Superior temporal gyrus (tissue), 1 donor: ENCODE results near the gene DUSP5.
"Not testable (repeated sequence)": the region's sequence is repeated elsewhere in the genome, so short reads cannot be mapped to it uniquely, and the experiment has no call there.

ENCODE experiments used
- DNase-seq: peaks from one replicate; pipeline ENCODE4 v3.0.0-alpha.2; 2016; ENCODE audit errors: extremely low spot score

Gene DUSP5, protein sequence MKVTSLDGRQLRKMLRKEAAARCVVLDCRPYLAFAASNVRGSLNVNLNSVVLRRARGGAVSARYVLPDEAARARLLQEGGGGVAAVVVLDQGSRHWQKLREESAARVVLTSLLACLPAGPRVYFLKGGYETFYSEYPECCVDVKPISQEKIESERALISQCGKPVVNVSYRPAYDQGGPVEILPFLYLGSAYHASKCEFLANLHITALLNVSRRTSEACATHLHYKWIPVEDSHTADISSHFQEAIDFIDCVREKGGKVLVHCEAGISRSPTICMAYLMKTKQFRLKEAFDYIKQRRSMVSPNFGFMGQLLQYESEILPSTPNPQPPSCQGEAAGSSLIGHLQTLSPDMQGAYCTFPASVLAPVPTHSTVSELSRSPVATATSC

DNA sequence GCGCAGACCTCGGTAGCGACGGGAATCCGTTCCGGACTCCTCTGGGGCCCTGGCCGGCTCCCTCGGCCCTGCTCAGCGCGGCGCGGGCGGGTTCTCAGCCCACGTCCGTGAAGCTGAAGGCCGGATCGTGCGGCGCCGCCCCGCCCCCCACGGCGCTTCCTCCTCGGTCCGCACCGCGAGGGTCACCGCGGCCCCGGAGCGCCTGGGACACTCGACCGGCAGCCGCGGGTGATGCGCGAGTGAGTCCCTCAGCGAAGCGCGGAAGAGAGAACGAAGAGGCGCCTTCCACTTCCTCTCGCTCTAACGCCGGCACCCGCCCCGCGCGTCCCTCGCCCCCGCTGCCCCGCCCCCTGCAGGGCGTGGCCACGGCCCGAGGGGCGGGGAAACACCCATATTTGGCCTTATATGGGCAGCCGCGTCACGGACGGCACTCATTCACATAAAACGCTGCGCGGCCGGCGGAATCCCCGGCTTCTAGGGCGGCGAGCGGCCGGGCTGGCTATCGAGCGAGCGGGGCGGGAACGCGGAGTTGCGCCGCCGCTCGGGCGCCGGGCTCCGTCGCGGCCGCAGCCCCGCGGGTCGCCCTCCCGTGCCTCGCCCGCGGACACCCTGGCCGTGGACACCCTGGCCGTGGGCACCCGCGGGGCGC is at the start of gene DUSP5:
DUSP5 (plus strand) TSS at position 470 of the 649 bp plus-strand sequence. CDS start 215 bp downstream, outside the sequence.
- peak; percentile 94 for DNase-seq

GRCh38 chr10:110448682-110449418 is 48.9 kb upstream of the DUSP5 start:
- no peak for DNase-seq

DNA sequence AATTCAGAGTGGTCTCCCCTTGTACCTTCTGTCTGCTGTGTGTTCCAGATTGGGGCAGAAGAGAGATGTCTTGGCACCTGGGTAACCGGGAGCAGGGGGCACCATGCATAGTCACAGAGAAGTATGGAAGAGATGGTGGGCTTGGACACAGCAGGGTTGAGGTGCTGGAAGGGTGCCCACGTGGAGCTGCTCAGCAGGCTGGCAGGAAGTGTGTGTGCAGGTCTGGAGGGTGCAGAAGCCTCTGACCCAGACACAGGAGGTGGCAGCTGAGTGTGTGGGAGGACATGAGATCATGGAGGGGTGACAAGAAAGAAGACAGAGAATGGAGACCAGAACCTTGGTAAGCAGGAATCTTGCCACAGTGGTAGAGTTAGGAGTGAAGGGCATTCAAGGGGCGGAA is 42.3 kb upstream of the DUSP5 start:
- no peak for DNase-seq

DNA sequence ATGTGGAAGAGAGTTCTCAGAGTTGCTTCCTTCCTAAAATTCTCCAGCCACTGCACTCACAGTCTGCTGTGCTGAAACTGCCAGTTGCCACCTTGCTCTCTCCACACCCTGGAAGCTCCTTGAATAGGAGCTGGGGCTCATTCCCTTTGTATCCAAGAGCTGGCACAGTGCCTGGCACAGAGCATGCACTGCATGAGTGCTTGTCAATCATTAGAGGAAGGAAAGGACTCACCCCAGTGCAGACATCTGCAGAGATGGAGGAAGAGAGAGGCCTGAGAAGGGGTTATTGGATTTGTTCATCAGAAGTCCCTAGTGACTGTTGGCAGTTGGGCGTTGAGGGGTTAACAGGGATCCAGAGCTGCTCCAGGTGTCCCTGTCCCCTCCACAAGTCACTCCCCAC is 41.7 kb upstream of the DUSP5 start:
- no peak for DNase-seq

- no peak for DNase-seq
Measured at GRCh38 chr10:110456523-110457091, 41.1 kb upstream of the DUSP5 start.

- DNase-seq: no peak
Measured at GRCh38 chr10:110457851-110458250, 39.9 kb upstream of the DUSP5 start.

DNA sequence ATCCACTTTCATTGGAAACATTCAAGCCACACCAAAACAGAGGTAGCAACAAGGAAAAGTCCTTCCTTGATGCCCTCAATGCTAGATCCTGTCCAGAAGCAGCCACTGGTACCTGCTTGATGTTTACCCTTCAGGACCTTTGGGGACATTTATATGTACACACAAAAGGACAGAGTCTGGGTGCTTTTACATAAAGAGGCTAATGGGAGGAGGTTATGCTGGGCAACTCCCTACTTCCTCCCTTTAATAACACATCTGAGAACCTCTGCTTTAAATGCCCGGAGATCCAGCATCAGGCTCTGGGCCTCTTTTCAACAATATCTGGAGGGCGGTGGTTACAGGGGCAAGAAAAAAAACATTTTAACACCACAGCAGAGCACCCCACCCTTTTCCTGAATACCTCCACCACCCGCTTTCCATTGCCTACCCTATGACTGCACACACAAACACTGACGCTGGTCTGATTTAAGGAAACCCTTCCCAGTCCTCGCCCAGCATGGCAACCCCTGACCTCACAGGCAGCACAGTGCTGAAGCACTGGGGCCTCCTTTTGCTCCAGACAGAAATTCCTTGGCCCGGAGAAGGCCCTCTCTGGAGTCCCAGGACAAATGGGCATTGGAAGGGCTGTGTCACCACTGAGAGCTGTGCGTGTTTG is 39.3 kb upstream of the DUSP5 start:
- no peak for DNase-seq

- no peak for DNase-seq
Measured at GRCh38 chr10:110459600-110459999, 38.1 kb upstream of the DUSP5 start.

- DNase-seq: no peak
Measured at GRCh38 chr10:110460111-110460809, 37.4 kb upstream of the DUSP5 start.

DNA sequence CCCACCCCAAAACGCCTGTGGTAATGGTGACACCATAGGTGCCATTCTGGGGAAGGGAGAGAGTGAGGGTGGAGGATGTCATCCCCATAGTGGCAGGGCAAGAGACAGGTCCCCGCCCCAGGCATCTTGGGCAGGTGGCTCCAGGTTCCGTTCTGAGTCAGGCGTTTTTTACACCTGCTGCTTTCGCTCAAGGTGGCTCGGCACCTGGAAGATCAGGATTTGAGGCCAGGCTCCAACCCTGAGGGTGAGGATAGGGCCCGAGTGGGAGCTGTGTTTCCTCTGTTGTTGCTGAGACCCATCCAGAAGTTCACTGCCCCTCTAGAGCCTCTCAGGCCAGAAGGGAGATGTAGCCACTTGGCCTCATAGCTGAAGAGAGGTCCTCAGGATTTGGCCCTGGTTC is 36.6 kb upstream of the DUSP5 start:
- no peak for DNase-seq

DNA sequence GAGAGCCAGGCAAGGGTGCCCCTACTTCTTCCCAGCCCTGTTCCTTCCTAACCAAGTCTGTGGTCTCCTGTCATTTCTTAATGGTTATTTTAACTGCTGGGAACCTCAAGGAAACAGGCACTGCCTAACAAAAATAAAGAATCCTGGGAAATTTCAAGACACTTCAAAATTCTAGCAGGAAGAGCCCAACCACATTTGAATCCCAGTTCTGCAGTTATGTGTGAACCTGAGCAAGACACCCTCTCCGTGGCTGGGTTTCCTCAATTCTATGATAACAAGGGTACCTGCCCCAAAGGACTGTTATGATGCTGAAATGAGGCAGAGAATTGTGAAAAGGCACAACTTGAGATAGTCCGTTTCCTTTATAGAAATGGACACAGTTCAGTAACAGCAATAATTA is 36.2 kb upstream of the DUSP5 start:
- no peak for DNase-seq

DNA sequence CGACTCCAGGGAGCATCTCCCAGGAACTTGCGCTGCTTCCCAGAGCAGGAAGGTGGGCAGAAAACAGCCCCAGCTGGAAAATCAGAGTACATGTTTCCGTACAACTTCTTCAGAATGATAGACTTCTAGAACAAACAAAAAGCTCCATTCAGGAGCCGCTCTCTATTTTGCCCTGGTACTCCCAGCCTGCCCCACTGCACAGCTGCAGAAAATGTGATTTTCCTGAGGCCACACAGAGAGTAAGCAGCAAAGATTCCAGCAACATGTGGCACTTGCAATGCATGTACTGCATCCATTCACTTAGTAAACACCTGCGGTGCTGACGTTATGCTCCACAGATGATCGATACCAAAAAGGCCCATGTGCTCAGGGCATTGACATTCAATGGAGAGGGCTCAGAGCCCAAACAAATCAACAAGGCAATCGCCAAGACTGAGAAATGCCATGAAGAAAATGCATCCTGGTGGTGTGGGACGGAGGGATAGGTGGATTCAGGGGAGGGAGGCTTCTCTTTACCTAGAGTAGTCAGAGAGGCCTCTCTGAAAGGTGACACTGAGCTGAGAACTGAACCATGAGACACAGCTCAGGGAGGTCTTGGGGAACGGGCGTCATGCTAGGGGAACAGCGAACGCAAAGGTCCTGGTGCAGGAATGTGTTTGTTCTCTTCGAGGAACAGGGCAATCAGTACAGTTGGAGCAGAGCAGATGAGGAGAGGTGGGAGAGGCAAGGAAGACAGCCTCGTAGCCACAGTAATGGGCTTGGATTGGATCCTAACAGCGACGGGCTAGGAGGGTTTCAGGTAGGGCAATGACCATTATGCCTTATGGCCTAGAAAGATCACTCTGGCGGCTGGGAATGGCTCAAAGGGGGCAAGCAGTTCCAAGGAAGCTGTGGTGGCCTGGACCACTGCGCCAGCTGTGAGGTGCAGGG is 35.3 kb upstream of the DUSP5 start:
- DNase-seq: no peak

DNA sequence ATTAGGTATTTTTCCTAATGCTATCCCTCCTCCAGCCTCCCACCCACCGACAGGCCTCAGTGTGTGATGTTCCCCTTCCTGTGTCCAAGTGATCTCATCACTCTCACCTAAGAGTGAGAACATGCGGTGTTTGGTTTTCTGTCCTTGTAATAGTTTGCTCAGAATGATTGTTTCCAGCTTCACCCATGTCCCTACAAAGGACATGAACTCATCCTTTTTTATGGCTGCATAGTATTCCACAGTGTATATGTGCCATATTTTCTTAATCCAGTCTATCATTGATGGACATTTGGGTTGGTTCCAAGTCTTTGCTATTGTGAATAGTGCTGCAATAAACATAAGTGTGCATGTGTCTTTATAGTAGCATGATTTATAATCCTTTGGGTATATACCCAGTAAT is 29.4 kb upstream of the DUSP5 start:
- DNase-seq: not testable (repeated sequence)

DNA sequence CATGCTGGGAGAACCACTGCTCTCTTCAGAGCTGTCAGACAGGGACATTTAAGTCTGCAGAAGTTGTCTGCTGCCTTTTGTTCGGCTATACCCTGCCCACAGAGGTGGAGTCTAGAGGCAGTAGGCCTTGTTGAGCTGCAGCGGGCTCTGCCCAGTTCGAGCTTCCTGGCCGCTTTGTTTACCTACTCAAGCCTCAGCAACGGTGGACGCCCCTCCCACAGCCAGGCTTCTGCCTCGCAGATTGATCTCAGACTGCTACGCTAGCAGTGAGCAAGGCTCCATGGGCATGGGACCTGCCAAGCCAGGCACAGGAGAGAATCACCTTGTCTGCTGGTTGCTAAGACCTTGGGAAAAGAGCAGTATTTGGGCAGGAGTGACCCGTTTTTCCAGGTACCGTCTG is 27.2 kb upstream of the DUSP5 start:
- not testable (repeated sequence) for DNase-seq

DNA sequence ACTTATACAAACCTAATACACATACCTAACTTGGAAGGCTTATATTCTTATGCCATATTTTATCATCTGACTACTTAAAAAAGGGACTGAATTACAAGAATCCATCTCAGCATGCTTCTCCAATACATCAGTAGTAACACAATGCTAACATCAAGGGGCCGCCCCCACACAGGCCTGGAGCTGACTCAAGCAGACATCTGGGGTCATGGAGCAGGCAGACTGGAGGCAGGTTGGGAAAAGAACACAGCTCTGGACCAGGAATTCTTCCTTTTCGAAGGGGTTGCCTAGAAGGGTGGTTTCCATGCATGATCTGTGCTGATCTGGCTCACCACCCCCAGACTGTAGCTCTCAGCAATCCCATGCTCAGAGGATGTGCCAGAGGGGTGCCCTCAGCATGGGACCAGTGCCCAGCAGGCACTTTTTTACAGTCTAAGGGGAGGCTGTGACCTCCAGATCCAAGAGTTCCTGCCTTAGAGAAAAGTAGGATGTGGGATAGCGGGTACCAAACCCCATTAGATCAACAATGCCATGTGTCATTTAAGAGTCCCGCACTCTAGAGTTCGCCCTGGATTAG is 26.1 kb upstream of the DUSP5 start:
- no peak for DNase-seq

DNA sequence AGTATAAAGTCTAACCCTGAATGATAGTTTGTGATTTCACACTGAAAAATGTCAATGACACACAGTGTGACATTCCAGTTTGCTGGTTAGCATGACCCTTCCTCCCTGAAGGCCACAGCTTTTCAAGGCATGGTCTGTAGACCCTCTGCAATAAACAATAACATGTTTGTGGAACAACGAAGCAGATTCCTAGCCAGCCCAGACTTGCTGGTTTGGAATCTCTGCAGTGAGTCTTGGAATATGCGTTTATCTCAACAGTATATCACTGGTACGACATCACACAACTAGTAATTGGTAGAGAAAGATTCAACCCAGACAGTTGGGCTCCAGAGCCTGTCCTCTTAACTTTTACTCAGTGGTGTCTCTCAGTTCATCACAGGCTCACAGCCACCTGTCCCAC is 23.7 kb upstream of the DUSP5 start:
- no peak for DNase-seq

- DNase-seq: no peak
Measured at GRCh38 chr10:110474826-110475225, 22.9 kb upstream of the DUSP5 start.

- DNase-seq: no peak
Measured at GRCh38 chr10:110475722-110476515, 21.8 kb upstream of the DUSP5 start.

- DNase-seq: no peak
Measured at GRCh38 chr10:110479710-110480109, 18.0 kb upstream of the DUSP5 start.
